GM18873 (cell line): ENCODE data around the gene ISX.

Source experiments
- ATAC-seq: cut with Tn5 transposase; IDR thresholded peaks from one replicate; pipeline ENCODE4 v1.9.1; 2021; ENCODE audit warnings: mild to moderate bottlenecking, moderate library complexity, moderate number of reproducible peaks; ENCODE audit not compliant: unreplicated experiment, low FRiP score

The ISX gene

DNA sequence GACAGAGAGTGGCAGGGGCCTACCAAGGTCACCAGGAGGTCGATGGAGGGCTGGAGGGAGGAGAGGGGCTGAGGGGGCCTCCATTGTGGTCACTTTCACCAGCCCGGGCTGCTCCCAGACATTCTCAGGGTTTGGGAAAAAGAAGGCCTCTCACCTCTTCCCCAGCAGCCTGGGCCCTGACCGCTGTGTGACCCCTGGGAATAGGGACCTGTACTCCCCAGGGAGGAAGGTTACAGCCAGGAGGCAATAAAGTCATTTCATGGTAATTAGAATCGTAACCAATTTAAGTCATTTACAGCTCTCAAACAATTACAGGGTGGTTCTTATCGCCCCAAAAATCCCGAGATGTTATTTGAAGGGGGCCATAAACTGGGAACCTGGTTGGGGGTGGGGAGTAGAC, 37.8 kb downstream of the ISX start:
- no peak for ATAC-seq

DNA sequence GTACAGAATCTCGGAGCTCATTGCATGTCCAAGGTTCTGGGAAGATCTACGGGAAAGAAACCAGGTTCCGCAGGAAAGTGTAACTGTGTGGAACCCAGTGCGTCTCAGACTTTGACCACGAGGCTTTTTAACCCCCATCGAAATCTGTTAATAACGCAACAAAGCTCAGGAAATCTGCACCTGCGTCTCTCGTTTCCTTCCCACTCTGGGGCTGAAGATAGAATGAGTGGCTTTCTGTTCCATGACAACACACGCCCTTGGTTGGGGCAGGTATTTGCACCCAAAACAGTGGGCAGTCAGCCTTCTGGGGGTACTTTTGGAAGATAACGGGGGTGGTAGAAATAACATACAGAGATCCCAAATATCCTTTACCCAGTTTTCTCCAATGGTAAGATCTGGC, 38.5 kb downstream of the ISX start:
- ATAC-seq, result no peak

DNA sequence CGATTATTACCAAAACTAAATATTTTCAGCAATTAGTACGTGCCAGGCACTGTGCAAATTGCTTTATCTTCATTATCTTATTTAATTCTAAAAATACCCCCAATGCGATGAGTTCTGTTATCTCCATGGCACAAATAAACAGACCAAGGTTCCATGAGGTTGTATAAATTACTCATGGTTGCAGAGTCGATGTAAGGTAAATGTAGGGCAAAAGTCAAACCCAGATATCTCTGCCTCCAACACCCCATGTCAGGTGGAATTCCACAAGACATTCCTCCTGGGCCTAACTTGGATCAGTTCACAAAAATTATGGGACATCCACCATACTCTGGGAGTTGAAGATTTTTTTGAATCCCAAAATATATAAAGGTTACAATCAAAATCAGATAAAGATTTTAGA, 43.7 kb downstream of the ISX start:
- no peak for ATAC-seq

DNA sequence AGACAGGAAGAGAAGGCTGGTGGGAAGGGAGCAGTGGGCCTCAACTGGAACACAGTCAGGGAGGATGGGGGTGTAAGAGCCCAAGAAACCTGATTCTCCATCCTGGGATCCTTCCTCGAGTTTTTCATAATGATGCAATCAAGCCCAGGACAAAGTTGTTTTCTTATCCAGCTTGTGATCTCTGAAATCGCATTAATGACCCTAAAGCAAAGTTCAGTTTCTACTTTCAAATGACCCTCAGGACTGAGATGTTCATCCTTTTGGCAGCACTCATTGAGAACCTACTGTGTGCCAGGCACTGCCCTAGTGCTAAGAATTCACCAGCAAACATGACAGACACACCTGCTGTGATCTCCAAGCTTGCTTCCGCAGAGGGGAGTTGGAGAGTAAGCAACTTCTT, 45.3 kb downstream of the ISX start:
- ATAC-seq, result no peak

DNA sequence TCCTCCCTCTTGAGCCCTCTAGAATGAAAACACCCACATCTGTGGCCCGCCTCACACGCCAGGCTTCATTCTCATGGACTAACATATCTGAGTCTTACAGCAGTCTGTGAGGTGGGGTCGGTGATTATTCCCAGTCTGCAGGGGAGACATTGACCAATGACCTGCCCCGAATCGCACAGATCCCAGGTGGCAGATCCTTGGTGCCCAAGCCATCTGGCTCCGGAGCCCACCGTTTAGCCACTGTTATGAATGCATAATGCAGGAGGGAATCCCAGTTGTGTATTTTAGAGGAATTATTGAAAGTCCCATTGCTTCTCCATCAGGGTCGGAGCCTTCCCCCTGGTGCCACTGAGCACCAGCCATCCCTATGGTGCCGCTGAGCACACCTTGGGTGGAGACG, 47.4 kb downstream of the ISX start:
- ATAC-seq, result no peak

DNA sequence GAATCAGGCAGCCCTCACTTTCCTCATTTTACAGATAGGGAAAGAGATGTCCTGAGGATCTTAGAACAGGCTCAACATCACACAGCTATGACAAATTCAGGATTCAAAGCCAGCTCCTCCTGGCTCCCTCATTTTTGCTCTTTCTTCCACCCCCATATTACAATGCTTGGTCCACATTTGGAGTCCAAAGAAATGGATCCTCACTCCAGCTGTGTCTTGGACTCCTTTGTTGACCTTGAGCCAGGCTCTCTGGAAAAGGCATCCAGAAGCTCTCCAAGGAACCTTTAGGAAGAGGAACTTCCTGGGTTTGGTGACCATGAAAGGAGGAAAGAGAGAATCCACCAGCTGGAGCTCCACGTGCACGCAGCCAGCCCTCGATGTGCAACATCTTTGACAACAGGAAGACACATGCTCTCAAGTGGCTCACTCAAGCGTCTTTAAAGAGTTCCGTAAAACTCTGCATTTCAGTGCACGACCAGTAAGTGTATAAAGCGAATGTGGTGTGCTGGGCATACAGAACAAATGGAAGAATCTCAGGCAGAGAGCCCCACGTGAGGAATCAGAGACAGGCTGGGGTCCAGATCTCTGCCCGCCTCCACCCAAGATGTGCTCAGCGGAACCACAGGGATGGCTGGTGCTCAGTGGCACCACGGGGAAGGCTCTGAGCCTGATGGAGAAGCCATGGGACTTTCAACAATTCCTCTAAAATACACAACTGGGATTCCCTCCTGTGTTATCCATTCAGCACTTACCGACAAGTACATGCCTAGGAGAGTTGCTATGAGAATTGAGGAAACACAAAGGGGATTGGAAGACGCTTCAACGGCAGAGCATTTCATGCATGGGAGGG, 48.4 kb downstream of the ISX start:
- ATAC-seq, result no peak

DNA sequence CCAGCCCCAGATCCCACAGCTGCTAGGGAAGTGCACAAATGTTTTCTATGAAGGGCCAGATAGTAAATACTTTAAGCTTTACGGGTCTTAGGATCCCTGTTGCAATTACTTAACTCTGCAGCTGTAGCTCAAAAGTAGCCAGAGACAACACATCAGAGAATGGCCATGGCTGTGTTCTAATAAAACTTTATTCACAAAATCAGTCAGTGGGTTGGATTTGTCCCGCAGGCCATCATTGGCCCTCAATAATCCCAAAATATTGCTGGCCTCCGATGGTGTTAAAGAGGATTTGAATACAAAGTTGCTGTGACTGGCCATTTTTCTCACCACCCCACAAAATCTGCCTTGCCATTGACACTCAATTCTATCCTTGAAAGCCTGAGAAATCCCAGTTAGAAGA, 49.6 kb downstream of the ISX start:
- no peak for ATAC-seq

DNA sequence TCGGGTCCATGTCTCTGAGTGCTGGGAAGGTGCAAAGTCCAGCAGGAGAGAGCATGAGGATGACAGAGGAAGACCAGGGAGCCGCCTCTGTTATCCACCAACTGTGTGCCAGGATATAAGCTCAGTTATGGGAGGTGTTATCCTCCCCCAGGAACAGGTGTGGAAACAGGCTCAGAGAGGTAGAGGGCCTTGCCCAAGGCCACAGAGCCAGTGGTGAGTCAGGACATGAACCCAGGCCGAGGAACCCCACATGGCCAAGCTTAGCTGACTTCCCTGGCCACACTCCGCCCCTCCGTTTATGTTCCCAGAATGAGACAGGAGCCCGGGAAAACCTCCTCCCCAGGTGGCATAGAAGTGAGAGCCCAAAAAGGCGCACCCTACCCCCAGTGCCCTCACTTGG, 50.3 kb downstream of the ISX start:
- ATAC-seq, result no peak

DNA sequence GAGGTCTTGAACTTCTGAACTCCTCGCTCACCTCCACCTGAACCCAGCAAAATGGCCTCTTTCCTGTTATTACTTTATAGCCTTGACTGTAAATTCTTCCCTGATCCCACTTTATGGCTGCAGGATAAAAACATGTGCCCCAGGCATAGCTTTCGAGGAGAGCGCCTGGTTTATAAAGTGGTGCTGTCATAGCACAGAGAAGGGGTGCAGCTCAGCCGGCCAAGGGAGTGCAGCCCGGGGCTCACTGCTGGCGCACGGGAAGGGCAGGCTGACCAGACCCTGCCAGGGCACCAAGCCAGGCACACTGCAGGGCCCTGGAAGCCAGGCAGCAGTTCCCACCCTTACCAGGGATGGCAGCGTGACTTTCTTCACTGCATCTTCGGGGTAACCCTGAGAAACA, 50.9 kb downstream of the ISX start:
- no peak for ATAC-seq

DNA sequence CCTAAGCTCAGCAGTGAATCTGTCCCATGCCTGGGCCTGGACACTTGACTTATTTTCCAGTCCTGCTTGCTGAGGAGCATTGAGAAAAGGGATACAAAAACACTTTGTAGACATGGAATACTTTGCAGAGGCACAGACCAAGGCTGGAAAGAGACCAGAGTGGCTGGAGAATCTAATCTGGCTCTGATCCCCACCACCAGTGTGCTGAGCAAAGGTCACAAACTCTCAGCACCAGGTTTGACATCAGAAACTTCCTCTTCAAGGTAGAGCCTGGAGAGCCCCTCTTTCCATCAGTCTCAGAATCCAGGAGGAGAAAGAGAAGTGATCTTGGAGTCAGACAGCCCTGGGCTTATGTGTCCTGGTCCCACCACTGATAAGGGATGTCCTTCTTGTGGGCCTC, 53.5 kb downstream of the ISX start:
- ATAC-seq, result no peak

DNA sequence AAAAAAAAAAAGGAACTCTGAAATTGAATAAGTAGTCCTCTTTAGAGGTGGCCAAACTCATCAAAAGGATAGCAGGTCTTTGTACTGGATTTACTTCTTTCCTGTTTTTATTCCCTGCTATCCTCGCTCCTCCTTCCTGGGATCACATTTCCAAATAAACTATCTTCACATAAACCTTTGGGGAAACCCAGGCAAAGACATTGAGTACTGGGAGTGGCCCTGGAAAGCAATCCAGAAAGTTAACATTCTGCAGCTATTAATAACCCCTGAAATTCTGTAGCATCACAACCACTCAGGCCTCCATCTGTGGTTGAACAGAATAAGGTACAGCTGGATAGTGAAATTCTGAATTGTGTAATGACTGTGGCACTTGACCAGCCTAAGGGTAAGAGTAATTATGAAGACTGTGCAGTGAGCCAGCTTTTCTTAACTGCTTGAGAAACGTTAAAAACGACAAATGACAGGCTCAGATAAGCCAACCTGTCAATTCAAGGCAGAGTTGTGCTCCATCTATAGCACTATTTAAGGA, 58.8 kb downstream of the ISX start:
- ATAC-seq, result no peak

DNA sequence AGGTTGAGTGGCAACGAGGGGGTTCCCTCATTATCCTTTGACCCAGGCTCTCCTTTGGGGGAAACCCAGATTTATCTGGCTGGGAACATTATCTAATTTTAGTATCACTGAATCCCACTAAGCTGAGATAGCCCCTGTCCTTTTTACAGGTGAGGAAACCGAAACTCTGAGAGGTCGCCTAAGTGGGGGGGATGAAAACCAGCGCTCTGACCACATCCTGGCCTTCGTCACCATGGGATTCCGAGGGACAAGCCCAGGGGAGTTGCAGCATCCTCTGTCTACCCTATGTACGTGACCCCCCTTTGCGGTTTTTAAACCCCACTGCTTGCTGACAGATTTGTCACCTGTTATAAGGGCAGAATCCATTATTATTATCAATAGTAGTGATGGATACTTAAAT, 61.0 kb downstream of the ISX start:
- peak; percentile 39 for ATAC-seq

DNA sequence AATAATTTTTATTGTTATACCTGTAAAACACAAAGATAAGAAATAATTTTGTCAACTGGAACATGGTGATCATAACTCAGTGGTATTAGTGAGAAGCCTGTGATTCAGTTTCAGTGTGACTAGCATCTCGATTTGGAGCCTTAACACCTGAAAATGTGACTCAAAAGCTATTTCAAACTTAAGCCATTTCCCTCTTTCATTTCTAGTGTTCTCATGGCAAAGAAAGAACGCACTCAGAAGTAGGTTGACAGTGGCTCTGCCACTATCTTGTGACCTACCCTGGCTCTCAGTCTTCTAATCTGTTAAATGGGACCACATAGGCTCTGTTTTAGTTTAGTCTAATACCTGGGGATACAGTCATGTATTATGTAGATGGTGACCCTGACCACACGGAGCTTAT, 62.7 kb downstream of the ISX start:
- peak; percentile 50 for ATAC-seq

DNA sequence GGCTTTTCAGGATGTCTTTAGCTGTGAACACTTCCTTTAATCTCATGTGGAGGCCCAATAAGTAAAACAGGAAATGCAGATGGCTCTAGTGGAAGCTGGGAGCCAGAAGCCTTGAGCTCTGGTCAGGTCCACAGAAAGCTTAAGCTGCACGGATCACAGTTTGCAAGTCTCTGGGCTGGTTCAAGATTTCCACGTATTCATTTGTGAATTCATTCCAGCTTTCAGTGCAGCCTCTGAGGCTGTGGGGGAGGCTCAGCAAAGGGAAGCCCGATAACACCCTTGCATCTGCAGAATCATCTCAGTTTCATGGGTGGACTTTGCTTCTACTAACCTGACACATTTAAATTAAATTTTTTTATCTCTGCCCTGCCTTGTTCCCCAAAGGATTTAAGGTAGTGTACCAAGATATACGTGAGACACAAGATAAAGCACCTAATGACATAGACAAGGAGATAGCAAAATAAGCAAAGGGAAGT, 65.6 kb downstream of the ISX start:
- no peak for ATAC-seq

DNA sequence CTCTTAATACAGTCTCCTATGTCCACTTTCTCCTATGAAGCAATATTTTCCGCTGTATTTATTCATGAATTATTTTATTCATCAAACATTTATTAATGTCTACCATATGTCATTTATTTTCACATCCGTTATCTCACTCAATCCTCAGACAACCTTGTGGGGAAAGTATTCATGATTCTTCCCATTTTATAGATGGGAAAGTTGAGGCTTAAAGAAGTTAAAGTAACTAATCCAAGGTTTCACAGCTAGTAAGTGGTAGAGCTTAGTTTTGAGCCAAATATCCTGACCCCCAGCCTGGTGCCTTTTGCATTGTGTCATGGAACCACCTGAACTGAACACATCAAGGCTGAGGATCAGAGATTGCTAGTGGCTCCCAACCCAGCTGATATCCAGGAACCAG, 66.6 kb downstream of the ISX start:
- no peak for ATAC-seq

DNA sequence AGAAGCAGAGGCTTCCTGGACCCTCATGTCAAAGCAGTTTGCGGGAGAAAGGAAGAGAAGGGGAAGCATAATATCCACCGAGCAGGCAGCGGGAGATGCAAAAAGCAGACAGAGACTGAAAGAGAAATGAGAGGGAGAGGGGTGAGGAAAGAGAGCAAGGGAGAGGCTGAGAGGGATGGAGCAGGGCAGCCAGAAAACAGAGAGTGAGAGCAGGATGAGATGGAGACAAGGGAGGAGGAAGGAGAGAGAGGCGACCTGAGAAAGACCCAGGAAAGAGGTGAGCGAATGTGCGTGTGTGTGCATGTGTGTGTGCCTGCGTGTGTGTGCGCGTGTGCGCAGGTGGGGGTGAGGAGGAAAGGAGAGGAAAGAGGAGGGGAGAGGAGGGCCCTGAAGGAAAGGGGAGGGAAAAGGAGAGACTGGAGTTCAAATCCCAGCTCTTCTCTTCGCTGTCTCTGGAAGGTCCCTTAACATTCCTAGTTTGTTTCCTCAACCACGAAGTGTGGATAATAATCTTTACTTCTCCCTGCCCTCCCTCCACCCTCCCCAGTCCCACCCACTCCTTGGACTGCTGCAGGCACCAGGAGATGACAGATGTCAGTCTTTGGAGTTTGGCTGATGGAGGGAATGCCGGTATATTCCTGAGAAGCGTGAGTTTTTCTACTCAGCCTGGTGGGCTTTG, 67.9 kb downstream of the ISX start:
- no peak for ATAC-seq

DNA sequence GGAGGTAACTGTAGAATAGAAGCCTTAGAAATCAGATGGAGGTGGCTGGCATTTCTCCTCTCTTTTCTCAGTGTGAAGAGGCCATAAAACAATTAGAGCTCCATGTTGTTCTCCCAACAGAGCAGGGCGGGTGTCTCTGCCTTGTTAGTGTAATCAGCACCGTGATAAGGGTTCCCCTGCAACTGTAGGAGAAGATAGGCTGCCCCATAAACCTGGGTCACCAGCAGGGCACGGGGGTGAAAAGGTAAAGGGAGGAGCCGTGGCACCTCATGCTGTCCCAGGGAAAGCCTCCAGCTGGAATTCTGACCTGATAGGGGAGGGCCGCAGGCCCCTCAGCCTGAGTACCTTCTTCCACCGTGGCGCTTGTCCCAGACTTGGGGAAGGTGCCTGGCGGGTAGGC, 68.7 kb downstream of the ISX start:
- no peak for ATAC-seq

DNA sequence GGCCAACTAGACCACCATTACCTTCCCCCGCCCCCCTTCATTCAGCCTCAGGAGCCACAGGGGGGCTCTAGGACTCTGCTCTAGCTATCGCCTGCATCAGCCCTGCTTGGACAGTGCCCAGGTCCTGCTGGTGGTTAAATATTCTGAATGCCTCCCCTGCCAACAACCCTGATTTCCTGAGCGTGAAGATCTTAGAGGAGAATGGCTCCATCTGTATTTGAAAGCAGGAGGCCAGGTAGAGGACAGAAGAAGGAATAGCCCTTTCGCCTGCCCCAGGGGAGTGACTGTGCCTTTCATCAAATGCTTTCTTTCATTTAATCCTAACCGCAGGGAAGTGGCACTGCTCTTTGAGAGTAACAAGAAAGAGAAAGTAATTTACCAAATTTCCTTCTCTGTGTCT, 69.2 kb downstream of the ISX start:
- ATAC-seq, result no peak
